SU-DHL-6 (cell line): Measurements from ENCODE around the gene OSBPL9.

ENCODE experiments used
- EZH2phosphoT487 ChIP-seq: fragments of 200-600 bp; sonication (generic), shearing (Covaris generic); conservative IDR thresholded peaks from 2 replicates; pipeline ENCODE4 v1.6.1; 2018; ENCODE audit warnings: mild to moderate bottlenecking, antibody characterized with exemption, low read length, moderate library complexity, mixed read lengths
- TF ChIP-seq, protein P1 (sequence below): fragments of 200-600 bp; sonication (generic); IDR thresholded peaks from one replicate; pipeline ENCODE4 v1.5.1; 2017; ENCODE audit warnings: antibody characterized with exemption, mild to moderate bottlenecking, low read length, moderate library complexity; ENCODE audit not compliant: insufficient read depth, poor library complexity, severe bottlenecking

DNA sequence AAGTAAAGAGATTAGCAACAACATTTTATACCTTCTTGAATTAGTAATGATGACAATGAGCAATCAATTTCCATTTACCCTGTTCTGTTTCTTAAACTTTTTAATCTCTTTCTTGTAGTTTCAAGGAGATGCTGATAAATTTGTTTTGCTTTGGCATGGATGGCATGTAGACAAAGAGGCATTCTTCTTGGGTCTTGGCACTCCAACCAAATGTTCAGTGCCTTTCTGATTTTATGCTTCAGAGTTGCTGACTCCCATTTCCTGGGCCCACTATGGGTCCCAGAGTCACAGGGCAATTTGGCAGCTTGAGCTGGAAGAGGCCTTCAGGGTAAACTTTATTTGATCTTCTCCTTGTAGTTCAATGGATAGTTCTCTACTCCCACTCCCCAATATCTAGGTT, 42.1 kb upstream of the OSBPL9 start:
- TF ChIP-seq, protein P1, sequence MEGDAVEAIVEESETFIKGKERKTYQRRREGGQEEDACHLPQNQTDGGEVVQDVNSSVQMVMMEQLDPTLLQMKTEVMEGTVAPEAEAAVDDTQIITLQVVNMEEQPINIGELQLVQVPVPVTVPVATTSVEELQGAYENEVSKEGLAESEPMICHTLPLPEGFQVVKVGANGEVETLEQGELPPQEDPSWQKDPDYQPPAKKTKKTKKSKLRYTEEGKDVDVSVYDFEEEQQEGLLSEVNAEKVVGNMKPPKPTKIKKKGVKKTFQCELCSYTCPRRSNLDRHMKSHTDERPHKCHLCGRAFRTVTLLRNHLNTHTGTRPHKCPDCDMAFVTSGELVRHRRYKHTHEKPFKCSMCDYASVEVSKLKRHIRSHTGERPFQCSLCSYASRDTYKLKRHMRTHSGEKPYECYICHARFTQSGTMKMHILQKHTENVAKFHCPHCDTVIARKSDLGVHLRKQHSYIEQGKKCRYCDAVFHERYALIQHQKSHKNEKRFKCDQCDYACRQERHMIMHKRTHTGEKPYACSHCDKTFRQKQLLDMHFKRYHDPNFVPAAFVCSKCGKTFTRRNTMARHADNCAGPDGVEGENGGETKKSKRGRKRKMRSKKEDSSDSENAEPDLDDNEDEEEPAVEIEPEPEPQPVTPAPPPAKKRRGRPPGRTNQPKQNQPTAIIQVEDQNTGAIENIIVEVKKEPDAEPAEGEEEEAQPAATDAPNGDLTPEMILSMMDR, result no peak
- TF ChIP-seq EZH2phosphoT487, result no peak
